Lung (tissue), 12 donors: Measurements from ENCODE around the gene FLT1. TPM values are rescaled to one million over a fixed set of nuclear protein-coding genes. Genes with fewer than 3 reads are reported as not detected.

Experiments used
- ATAC-seq: fragments of 200-7000 bp; cut with Tn5 transposase; one replicate; pipeline ENCODE4 v1.9.1; 2020; ENCODE audit warnings: moderate number of reproducible peaks; ENCODE audit not compliant: insufficient read depth, low FRiP score
- DNase-seq, 3 donors: peaks; one replicate each; pipeline ENCODE4 v3.0.0-alpha.2; 2013 to 2017
- H3K27ac ChIP-seq, 2 donors: one replicate each; pipeline ENCODE4 v1.5.1; 2013; ENCODE audit warnings: mild to moderate bottlenecking in 2 of 2, moderate library complexity in 2 of 2, control low read depth in 1 of 2, inconsistent platforms in 1 of 2, low read depth in 1 of 2, low read length in 1 of 2
- H3K27me3 ChIP-seq, 3 donors: one replicate each; pipeline ENCODE4 v1.5.1; 2013; ENCODE audit warnings: low read length in 2 of 3; ENCODE audit not compliant: control insufficient read depth in 3 of 3, insufficient read depth in 3 of 3
- H3K36me3 ChIP-seq, 4 donors: one replicate each; pipeline ENCODE4 v1.5.1; 2013; ENCODE audit warnings: low read length in 4 of 4, mild to moderate bottlenecking in 1 of 4, moderate library complexity in 1 of 4; ENCODE audit not compliant: control insufficient read depth in 4 of 4, insufficient read depth in 4 of 4
- H3K4me1 ChIP-seq, 5 donors: one replicate each; pipeline ENCODE4 v1.5.1; 2013; ENCODE audit warnings: low read length in 5 of 5, mild to moderate bottlenecking in 2 of 5, moderate library complexity in 1 of 5; ENCODE audit not compliant: control insufficient read depth in 5 of 5, insufficient read depth in 5 of 5
- H3K4me3 ChIP-seq: one replicate; pipeline ENCODE4 v1.5.1; 2013; ENCODE audit warnings: mild to moderate bottlenecking, control low read depth, moderate library complexity
- H3K9ac ChIP-seq, 2 donors: one replicate each; pipeline ENCODE4 v1.5.1; 2013; ENCODE audit warnings: low read length in 2 of 2, control low read depth in 1 of 2; ENCODE audit not compliant: insufficient read depth in 1 of 2
- H3K9me3 ChIP-seq, 4 donors: one replicate each; pipeline ENCODE4 v1.5.1; 2013; ENCODE audit warnings: low read length in 3 of 4, mild to moderate bottlenecking in 1 of 4, moderate library complexity in 1 of 4; ENCODE audit not compliant: control insufficient read depth in 4 of 4, insufficient read depth in 3 of 4
- WGBS, 2 donors: extraction: QIAGEN DNeasy Blood & Tissue Kit; methylation state at CpG; one replicate each; pipeline ENCODE4 v1.1.7; 2013; 5-methylcytosine and 5-hydroxymethylcytosine counted together
- polyA plus RNA-seq, 2 donors: library from polyadenylated mRNA; stranded (reverse); fragments of 200-250 nt; gene quantifications; one replicate each; pipeline ENCODE4 v1.2.1, GENCODE V29; 2013
- total RNA-seq, 2 donors: library from RNA; depleted of rRNA in 1 of 2; stranded (reverse); fragments of >200 nt in 1 of 2; gene quantifications; one replicate each; pipeline ENCODE4 v1.2.1, GENCODE V29; 2014 to 2021
- TF ChIP-seq, protein P1 (sequence below): IDR thresholded peaks from 2 replicates; pipeline ENCODE4 v1.5.1; 2012; ENCODE audit warnings: mild to moderate bottlenecking; ENCODE audit errors: control extremely low read depth, extremely low read depth
- donor health status: control.
- donor health status: control.
- donor health status: Bipolar disorder and iron deficiency.
- donor health status: healthy.
- donor health status: DM: yes; HTN: yes; CAD: no.

The FLT1 gene
- total and polyA plus RNA-seq, 4 donors = 4.7 to 71.3 (median 42.2) TPM

DNA sequence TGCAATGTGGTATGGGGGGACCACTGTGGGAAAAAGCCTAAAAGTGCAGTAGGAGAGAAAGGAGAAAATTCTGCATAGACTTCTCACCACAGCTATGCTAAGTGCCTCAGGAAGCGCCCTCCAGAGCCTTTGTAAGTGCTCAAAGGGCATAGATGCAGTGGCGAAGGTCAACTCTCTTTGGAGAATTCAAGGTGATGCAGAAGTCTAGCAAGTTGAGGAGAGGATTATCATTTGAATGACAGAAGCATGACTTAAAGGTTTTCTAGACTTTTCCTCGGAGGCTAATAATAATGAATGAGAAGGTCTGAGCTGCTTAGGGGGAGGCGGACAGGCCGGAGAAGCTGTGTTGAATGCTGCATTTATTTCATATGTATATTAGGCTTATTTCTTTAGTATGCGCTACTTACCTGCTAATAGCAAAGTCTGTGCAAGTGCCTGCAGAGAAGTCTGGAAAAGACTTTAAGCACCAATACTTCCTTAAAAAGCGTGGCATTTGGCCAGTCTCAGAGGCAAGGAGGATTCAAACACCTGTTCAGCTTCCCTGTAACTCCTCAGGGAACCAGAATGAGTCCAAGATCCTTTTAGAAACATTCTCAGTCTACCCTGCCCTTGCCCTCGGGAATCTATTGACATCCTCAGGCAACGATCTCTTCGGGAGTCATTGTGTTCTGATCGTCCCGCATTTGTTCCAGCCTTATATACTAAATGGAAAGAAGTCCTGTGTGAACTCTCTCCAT, 56.2 kb downstream of the FLT1 start:
- no peak for ATAC-seq
- TF ChIP-seq, protein P1, sequence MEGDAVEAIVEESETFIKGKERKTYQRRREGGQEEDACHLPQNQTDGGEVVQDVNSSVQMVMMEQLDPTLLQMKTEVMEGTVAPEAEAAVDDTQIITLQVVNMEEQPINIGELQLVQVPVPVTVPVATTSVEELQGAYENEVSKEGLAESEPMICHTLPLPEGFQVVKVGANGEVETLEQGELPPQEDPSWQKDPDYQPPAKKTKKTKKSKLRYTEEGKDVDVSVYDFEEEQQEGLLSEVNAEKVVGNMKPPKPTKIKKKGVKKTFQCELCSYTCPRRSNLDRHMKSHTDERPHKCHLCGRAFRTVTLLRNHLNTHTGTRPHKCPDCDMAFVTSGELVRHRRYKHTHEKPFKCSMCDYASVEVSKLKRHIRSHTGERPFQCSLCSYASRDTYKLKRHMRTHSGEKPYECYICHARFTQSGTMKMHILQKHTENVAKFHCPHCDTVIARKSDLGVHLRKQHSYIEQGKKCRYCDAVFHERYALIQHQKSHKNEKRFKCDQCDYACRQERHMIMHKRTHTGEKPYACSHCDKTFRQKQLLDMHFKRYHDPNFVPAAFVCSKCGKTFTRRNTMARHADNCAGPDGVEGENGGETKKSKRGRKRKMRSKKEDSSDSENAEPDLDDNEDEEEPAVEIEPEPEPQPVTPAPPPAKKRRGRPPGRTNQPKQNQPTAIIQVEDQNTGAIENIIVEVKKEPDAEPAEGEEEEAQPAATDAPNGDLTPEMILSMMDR = no peak

DNA sequence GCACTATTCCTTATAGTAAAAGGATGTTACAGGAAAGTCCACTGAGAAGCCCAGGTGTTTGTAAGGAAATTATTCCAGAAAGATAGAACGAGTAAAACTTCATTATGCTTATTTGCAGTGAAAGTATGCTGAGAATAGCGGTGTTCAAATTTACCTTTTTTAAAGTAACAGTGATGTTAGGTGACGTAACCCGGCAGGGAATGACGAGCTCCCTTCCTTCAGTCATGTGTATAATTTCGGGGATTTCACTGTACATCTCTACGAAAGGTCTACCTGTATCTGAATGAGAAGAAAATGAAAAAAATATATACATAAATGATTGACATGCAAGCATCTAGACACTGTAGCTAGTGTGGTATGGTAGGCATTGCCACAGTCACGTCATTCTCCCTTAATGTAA, 56.9 kb downstream of the FLT1 start:
- Histone ChIP-seq H3K27ac (no peak overlapping the region), H3K36me3 (peaks cover 0 to 2% (median 1%) of the 10 kb centered on the region in 4 donors), H3K4me1 (peaks cover 0 to 4% (median 3%) of the 10 kb centered on the region in 5 donors), H3K27me3 (peaks cover 0 to 3% (median 0%) of the 10 kb centered on the region in 3 donors), H3K9ac (no peak overlapping the region), H3K9me3 (peaks cover 0 to 3% (median 1%) of the 10 kb centered on the region in 4 donors), H3K4me3 (no peak overlapping the region)
- TF ChIP-seq, protein P1 = no peak
- 94 to 95% methylated on average over 8 of the region's 8 CpGs for WGBS, 2 donors
- DNase-seq = no peak
- no peak for ATAC-seq

More for the DNA sequence above, 56.2 kb downstream of the FLT1 start:
- Histone ChIP-seq H3K4me3 (no peak overlapping the region), H3K27ac (no peak overlapping the region), H3K4me1 (peaks cover 0 to 3% (median 0%) of the 10 kb centered on the region in 5 donors), H3K27me3 (peaks cover 0 to 3% (median 0%) of the 10 kb centered on the region in 3 donors), H3K36me3 (peaks cover 0 to 2% (median 1%) of the 10 kb centered on the region in 4 donors), H3K9ac (no peak overlapping the region), H3K9me3 (peaks cover 0 to 3% (median 1%) of the 10 kb centered on the region in 4 donors)
- 84 to 86% methylated on average over 12 of the region's 12 CpGs for WGBS, 2 donors
- no peak for DNase-seq

DNA sequence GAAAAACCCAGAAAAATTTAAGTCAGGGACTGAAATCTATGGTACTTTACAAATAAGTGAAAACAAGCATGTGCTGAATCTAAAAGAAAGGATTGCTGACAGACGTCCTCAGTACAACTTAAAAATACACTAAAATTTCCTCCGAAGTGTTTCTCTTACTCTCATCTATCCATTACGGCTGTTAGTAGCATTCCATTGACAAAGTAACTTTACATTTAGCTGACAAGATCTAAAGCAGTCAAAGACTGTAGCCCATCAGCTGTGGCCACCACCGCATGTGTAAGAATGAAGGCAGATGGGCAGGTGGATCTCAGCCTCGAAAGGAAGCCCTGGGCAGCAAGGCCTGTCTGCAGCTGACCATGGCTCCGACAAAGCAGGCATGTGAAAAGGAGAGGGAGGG, 59.0 kb downstream of the FLT1 start:
- no peak overlapping the region for H3K9ac ChIP-seq
- no peak overlapping the region for H3K4me3 ChIP-seq
- H3K4me1 ChIP-seq = peaks cover 0 to 4% (median 3%) of the 10 kb centered on the region in 5 donors
- peaks cover 0 to 3% (median 0%) of the 10 kb centered on the region in 3 donors for H3K27me3 ChIP-seq
- 82 to 86% methylated on average over 6 of the region's 6 CpGs for WGBS, 2 donors
- no peak overlapping the region for H3K27ac ChIP-seq
- ATAC-seq (no peak), DNase-seq (no peak)
- TF ChIP-seq, protein P1 = no peak
- peaks cover 0 to 3% (median 1%) of the 10 kb centered on the region in 4 donors for H3K9me3 ChIP-seq
- peaks cover 0 to 7% (median 1%) of the 10 kb centered on the region in 4 donors for H3K36me3 ChIP-seq
